Osteocyte (in vitro differentiated cells): ENCODE measurements around the gene CDC27. TPM values are rescaled to one million over a fixed set of nuclear protein-coding genes. Genes with fewer than 3 reads are reported as not detected.
"Not testable (repeated sequence)": the region's sequence is repeated elsewhere in the genome, so short reads cannot be mapped to it uniquely, and the experiment has no call there.

Experiments
- DNase-seq: peaks from one replicate; pipeline ENCODE4 v3.0.0; 2021; ENCODE audit warnings: mixed read lengths; ENCODE audit not compliant: unreplicated experiment; ENCODE audit errors: extremely low spot score
- H3K27ac Mint-ChIP-seq: one replicate; pipeline ENCODE4 v1.8.0; 2021; ENCODE audit warnings: mild to moderate bottlenecking, mixed read lengths; ENCODE audit not compliant: unreplicated experiment
- H3K27me3 Mint-ChIP-seq: one replicate; pipeline ENCODE4 v1.8.0; 2021; ENCODE audit warnings: mixed read lengths; ENCODE audit not compliant: unreplicated experiment
- H3K36me3 Mint-ChIP-seq: one replicate; pipeline ENCODE4 v1.8.0; 2021; ENCODE audit warnings: mixed read lengths; ENCODE audit not compliant: unreplicated experiment
- H3K4me1 Mint-ChIP-seq: one replicate; pipeline ENCODE4 v1.8.0; 2021; ENCODE audit warnings: mixed read lengths; ENCODE audit not compliant: unreplicated experiment
- H3K4me3 Mint-ChIP-seq: one replicate; pipeline ENCODE4 v1.8.0; 2021; ENCODE audit warnings: mild to moderate bottlenecking, moderate library complexity, mixed read lengths; ENCODE audit not compliant: unreplicated experiment
- H3K9me3 Mint-ChIP-seq: one replicate; pipeline ENCODE4 v1.8.0; 2021; ENCODE audit warnings: mixed read lengths; ENCODE audit not compliant: unreplicated experiment
- total RNA-seq: library from RNA; stranded (reverse); gene quantifications from 2 replicates; pipeline ENCODE4 v1.2.1, GENCODE V29; 2021
- TF ChIP-seq, protein P1 (sequence below): fragments of 200-600 bp; sonication (generic); IDR thresholded peaks from 2 replicates; pipeline ENCODE4 v1.5.0; 2021; ENCODE audit warnings: antibody characterized with exemption, mild to moderate bottlenecking, moderate library complexity

Gene CDC27
- total RNA-seq, 1 donor from 2014 or later = 112 TPM

DNA sequence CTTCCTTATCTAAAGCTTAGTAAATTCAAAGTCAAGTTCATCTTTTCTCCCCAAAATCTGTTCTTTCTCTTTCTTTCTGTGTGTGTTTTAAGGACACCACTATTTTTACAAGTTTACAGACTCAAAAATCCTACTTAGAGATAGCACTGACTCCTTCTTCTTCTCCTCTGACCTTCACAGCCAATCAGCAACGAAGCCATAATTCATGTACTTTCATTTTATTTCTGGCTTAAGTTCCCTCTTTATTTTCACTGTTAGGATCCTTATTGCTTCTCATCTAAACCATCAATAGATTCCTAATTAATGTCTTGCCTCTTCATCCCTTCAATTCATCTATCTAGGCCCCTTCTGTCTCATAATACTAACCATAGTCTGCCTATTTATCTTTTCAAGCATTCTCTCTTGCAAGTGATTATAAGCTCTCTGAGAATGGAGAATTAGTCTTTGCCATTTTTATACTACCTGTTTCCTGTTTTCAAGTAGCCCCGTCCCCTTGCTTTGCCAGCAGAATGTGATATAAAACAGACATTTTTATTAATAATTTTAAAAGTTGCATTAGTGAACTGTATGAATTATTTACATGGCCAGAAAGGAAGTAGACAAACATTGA is 27.0 kb downstream of the CDC27 start:
- no peaks in the 10 kb centered on the region for H3K9me3 Mint-ChIP-seq
- H3K4me1 Mint-ChIP-seq = peaks cover 6% of the 10 kb centered on the region
- H3K36me3 Mint-ChIP-seq = peaks cover 41% of the 10 kb centered on the region
- H3K27ac Mint-ChIP-seq = no peak overlapping the region
- no peak for DNase-seq
- H3K4me3 Mint-ChIP-seq = no peak overlapping the region
- H3K27me3 Mint-ChIP-seq = no peaks in the 10 kb centered on the region
- TF ChIP-seq, protein P1, sequence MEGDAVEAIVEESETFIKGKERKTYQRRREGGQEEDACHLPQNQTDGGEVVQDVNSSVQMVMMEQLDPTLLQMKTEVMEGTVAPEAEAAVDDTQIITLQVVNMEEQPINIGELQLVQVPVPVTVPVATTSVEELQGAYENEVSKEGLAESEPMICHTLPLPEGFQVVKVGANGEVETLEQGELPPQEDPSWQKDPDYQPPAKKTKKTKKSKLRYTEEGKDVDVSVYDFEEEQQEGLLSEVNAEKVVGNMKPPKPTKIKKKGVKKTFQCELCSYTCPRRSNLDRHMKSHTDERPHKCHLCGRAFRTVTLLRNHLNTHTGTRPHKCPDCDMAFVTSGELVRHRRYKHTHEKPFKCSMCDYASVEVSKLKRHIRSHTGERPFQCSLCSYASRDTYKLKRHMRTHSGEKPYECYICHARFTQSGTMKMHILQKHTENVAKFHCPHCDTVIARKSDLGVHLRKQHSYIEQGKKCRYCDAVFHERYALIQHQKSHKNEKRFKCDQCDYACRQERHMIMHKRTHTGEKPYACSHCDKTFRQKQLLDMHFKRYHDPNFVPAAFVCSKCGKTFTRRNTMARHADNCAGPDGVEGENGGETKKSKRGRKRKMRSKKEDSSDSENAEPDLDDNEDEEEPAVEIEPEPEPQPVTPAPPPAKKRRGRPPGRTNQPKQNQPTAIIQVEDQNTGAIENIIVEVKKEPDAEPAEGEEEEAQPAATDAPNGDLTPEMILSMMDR = no peak

DNA sequence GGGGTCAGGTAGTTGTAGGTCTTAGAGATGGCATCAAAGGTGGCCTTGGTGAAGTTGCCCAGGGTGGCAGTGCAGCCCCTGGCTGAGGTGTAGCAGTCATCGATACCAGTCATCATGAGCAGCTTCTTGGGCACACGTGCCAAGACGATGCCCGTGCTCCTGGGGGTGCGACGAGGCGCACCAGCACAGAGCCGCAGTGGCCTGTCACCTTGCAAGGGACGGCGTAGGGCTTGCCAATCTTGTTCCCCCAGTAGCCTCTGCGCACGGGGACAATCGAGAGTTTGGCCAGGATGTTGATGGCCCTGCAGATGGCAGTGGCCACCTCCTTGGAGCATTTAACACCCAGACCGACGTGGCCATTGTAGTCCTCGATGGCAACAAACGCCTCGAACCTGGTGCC is 29.8 kb downstream of the CDC27 start:
- H3K27ac Mint-ChIP-seq = no peak overlapping the region
- no peak overlapping the region for H3K4me3 Mint-ChIP-seq
- H3K9me3 Mint-ChIP-seq = no peaks in the 10 kb centered on the region
- no peak for DNase-seq
- peaks cover 4% of the 10 kb centered on the region for H3K4me1 Mint-ChIP-seq
- TF ChIP-seq, protein P1 = no peak
- H3K27me3 Mint-ChIP-seq = no peaks in the 10 kb centered on the region
- H3K36me3 Mint-ChIP-seq = peaks cover 41% of the 10 kb centered on the region

DNA sequence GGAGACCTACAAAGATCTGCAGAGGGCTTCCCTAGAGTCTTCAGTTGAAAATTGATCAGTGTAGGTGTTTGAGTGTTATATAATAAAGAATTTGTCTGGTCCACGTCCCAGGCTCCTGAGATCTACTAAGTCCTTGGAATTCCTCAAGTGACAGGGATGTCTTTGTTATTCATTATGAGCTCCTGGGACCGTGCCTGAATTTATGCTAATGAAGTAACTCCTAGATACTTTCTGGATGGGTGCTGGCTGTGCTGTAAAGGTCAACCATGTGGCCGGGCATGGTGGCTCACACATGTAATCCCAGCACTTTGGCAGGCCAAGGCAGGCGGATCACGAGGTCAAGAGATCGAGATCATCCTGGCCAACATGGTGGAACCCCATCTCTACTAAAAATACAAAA is 43.7 kb downstream of the CDC27 start:
- Mint-ChIP-seq H3K4me3 (no peak overlapping the region), H3K9me3 (no peaks in the 10 kb centered on the region), H3K4me1 (no peaks in the 10 kb centered on the region), H3K27ac (peak overlapping the region; percentile 57), H3K36me3 (peaks cover 55% of the 10 kb centered on the region), H3K27me3 (no peaks in the 10 kb centered on the region)
- DNase-seq = no peak
- TF ChIP-seq, protein P1 = no peak

DNA sequence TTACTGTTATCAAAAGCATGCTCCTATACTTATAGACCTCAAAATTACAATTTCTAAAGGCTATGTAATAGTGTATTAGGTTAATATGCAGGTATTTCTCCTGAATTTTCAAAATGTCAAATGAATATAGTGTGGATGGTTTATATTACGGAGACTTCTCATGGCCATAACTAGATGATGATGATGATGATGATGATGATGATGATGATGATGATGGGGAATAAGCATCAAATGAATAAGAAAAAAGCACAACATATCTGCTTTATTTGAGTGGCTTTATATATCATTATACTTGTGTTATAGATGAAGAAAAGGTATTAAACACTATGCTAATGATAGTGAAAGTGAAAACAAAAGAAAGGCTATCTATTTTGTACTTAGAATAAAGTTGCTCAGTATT is 53.9 kb downstream of the CDC27 start:
- H3K27me3 Mint-ChIP-seq = no peaks in the 10 kb centered on the region
- no peak overlapping the region for H3K27ac Mint-ChIP-seq
- TF ChIP-seq, protein P1 = no peak
- no peak for DNase-seq
- H3K9me3 Mint-ChIP-seq = no peaks in the 10 kb centered on the region
- H3K4me3 Mint-ChIP-seq = no peak overlapping the region
- H3K36me3 Mint-ChIP-seq = peaks cover 51% of the 10 kb centered on the region
- H3K4me1 Mint-ChIP-seq = peaks cover 3% of the 10 kb centered on the region

DNA sequence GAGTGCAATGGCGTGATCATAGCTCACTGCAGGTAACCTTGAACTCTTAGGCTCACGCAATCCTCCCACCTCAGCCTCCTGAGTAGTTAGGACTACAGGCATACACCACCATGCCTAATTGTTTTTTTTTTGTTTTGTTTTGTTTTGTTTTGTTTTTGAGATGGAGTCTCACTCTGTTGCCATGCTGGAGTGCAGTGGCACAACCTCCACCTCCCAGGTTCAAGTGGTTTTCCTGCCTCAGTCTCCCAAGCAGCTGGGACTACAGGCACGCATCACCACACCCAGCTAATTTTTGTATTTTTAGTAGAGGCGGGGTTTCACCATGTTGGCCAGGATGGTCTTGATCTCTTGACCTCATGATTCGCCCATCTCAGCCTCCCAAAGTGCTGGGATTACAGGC is 54.7 kb downstream of the CDC27 start:
- not testable (repeated sequence) for H3K27ac Mint-ChIP-seq, H3K4me3 Mint-ChIP-seq, H3K4me1 Mint-ChIP-seq, H3K9me3 Mint-ChIP-seq, H3K27me3 Mint-ChIP-seq, DNase-seq
- H3K36me3 Mint-ChIP-seq = peaks cover 48% of the 10 kb centered on the region

DNA sequence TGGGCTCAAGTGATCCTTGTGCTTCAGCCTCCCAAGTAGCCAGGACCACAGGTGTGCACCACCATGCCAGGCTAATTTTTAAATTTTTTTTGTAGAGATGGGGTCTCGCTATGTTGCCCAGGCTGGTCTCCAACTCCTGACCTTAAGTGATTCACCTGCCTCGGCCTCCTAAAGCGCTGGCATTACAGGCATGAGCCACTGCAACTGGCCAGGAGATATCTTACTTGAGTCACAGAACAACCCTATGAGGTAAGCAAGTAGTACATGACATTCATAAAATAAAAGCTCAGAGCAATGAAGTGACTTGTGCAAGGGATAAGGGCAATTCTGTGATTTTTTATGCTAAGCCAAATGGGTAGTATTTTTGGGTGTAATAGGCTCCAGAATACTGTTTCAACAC is 57.3 kb downstream of the CDC27 start:
- no peak for DNase-seq
- H3K4me3 Mint-ChIP-seq = no peak overlapping the region
- peaks cover 3% of the 10 kb centered on the region for H3K4me1 Mint-ChIP-seq
- peaks cover 36% of the 10 kb centered on the region for H3K36me3 Mint-ChIP-seq
- no peak overlapping the region for H3K27ac Mint-ChIP-seq
- TF ChIP-seq, protein P1 = no peak
- H3K9me3 Mint-ChIP-seq = no peaks in the 10 kb centered on the region
- H3K27me3 Mint-ChIP-seq = no peaks in the 10 kb centered on the region

DNA sequence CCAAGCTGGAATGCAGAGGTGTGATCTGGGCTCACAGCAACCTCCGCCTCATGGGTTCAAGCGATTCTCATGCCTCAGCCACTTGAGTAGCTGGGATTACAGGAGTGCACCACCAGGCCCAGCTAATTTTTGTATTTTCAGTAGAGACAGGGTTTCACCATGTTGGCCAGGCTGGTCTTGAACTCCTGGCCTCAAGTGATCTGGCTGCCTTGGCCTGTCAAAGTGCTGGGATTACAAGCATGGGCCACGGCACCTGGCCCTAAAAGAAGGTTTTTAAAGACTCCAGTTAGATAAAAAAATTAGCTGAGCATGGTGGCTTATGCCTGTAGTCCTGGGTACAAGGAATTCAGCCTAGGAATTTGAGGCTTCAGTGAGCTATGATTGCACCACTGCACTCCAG is 62.3 kb downstream of the CDC27 start:
- not testable (repeated sequence) for H3K4me3 Mint-ChIP-seq, H3K4me1 Mint-ChIP-seq, DNase-seq, H3K9me3 Mint-ChIP-seq, H3K27me3 Mint-ChIP-seq, H3K27ac Mint-ChIP-seq
- H3K36me3 Mint-ChIP-seq = peaks cover 37% of the 10 kb centered on the region

DNA sequence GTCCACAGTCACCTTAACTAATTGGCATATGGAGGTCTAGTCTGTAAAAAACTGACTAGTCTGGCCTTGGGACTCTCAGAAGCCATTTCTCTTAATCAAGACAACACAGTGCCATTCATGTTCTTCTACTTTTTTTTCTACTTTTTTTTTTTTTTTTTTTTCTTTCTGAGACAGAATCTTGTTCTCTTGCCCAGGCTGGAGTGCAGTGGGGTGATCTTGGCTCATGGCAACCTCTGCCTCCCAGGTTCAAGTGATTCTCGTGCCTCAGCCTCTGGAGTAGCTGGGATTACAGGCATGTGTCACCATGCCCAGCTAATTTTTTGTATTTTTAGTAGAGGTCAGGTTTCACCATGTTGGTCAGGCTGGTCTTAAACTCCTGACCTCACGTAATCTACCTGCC is 65.8 kb downstream of the CDC27 start:
- DNase-seq, H3K27ac Mint-ChIP-seq, H3K27me3 Mint-ChIP-seq, H3K9me3 Mint-ChIP-seq, H3K4me3 Mint-ChIP-seq: not testable (repeated sequence)
- Mint-ChIP-seq H3K4me1 (peaks cover 31% of the 10 kb centered on the region), H3K36me3 (peaks cover 41% of the 10 kb centered on the region)
